GM18505 (cell line): ENCODE results near the gene TIMP3.

Experiments
- ATAC-seq: cut with Tn5 transposase; IDR thresholded peaks from one replicate; pipeline ENCODE4 v1.9.1; 2021; ENCODE audit not compliant: unreplicated experiment
- POLR2A ChIP-seq: IDR thresholded peaks from 4 replicates; pipeline ENCODE4 v1.6.1; 2011; ENCODE audit warnings: borderline replicate concordance; ENCODE audit not compliant: insufficient read depth, insufficient read length; ENCODE audit errors: extremely low read depth

TIMP3 gene

GRCh38 chr22:32874385-32874784 is 72.9 kb downstream of the TIMP3 start:
- no peak for ATAC-seq
- TF ChIP-seq POLR2A: no peak

GRCh38 chr22:32874976-32875375 is 73.5 kb downstream of the TIMP3 start:
- TF ChIP-seq POLR2A: no peak
- no peak for ATAC-seq

- TF ChIP-seq POLR2A: no peak
- ATAC-seq: no peak
Measured at GRCh38 chr22:32876516-32876915, 75.0 kb downstream of the TIMP3 start.

- no peak for TF ChIP-seq POLR2A
- no peak for ATAC-seq
Measured at GRCh38 chr22:32877196-32877595, 75.7 kb downstream of the TIMP3 start.

GRCh38 chr22:32879550-32879949 is 78.0 kb downstream of the TIMP3 start:
- TF ChIP-seq POLR2A: no peak
- ATAC-seq: no peak

GRCh38 chr22:32880061-32880460 is 78.6 kb downstream of the TIMP3 start:
- no peak for TF ChIP-seq POLR2A
- ATAC-seq: no peak

- TF ChIP-seq POLR2A: no peak
- ATAC-seq: no peak
Measured at GRCh38 chr22:32880505-32880892, 79.0 kb downstream of the TIMP3 start.

- no peak for TF ChIP-seq POLR2A
- ATAC-seq: no peak
Measured at GRCh38 chr22:32880893-32881596, 79.5 kb downstream of the TIMP3 start.

GRCh38 chr22:32882360-32882755 is 80.9 kb downstream of the TIMP3 start:
- no peak for ATAC-seq
- TF ChIP-seq POLR2A: no peak

GRCh38 chr22:32882774-32883530 is 81.4 kb downstream of the TIMP3 start:
- TF ChIP-seq POLR2A: no peak
- ATAC-seq: no peak

- ATAC-seq: no peak
- no peak for TF ChIP-seq POLR2A
Measured at GRCh38 chr22:32887324-32887980, 85.9 kb downstream of the TIMP3 start.

- ATAC-seq: no peak
- TF ChIP-seq POLR2A: no peak
Measured at GRCh38 chr22:32888976-32889375, 87.5 kb downstream of the TIMP3 start.

GRCh38 chr22:32896891-32897290 is 95.4 kb downstream of the TIMP3 start:
- no peak for ATAC-seq

GRCh38 chr22:32897400-32897799 is 95.9 kb downstream of the TIMP3 start:
- no peak for TF ChIP-seq POLR2A
- ATAC-seq: no peak

More at GRCh38 chr22:32896891-32897290, 95.4 kb downstream of the TIMP3 start:
- TF ChIP-seq POLR2A: no peak
